Neural cell (in vitro differentiated cells): Measurements from ENCODE around the gene KMT2B.

Source experiments
- EZH2 ChIP-seq: fragments of 200-600, 300-800 bp; shearing (Covaris generic), sonication (generic); IDR thresholded peaks from 2 replicates; pipeline ENCODE4 v1.6.1; 2014; ENCODE audit warnings: antibody characterized with exemption, low read length, borderline replicate concordance, mild to moderate bottlenecking; ENCODE audit not compliant: insufficient read depth, poor library complexity, severe bottlenecking
- POLR2AphosphoS5 ChIP-seq: IDR thresholded peaks from 2 replicates; pipeline ENCODE4 v1.6.1; 2012
- TF ChIP-seq, protein P1 (sequence below): fragments of 450-650 bp; IDR thresholded peaks from 2 replicates; pipeline ENCODE4 v1.5.1; 2014; ENCODE audit warnings: antibody characterized with exemption, mild to moderate bottlenecking, moderate library complexity; ENCODE audit not compliant: poor library complexity, severe bottlenecking

DNA sequence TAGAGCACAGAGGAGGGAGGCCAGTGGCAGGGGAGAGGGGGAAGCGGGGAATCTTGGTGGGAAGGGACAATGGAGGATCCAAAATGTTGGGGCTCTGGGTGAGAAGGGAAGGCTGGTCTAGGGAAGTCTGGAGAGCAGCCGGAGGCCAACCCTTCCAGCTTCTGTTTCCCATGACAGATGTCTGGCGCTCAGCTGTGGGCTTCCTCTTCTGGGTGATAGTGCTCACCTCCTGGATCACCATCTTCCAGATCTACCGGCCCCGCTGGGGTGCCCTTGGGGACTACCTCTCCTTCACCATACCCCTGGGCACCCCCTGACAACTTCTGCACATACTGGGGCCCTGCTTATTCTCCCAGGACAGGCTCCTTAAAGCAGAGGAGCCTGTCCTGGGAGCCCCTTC lies 28.7 kb downstream of the KMT2B start:
- TF ChIP-seq, protein P1, sequence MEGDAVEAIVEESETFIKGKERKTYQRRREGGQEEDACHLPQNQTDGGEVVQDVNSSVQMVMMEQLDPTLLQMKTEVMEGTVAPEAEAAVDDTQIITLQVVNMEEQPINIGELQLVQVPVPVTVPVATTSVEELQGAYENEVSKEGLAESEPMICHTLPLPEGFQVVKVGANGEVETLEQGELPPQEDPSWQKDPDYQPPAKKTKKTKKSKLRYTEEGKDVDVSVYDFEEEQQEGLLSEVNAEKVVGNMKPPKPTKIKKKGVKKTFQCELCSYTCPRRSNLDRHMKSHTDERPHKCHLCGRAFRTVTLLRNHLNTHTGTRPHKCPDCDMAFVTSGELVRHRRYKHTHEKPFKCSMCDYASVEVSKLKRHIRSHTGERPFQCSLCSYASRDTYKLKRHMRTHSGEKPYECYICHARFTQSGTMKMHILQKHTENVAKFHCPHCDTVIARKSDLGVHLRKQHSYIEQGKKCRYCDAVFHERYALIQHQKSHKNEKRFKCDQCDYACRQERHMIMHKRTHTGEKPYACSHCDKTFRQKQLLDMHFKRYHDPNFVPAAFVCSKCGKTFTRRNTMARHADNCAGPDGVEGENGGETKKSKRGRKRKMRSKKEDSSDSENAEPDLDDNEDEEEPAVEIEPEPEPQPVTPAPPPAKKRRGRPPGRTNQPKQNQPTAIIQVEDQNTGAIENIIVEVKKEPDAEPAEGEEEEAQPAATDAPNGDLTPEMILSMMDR, result no peak
- TF ChIP-seq POLR2AphosphoS5 (no peak), EZH2 (no peak)
